HG03469 (cell line): ENCODE data around the gene HSD17B3.
"Not testable (repeated sequence)": the region's sequence is repeated elsewhere in the genome, so short reads cannot be mapped to it uniquely, and the experiment has no call there.

Experiments used
- ATAC-seq: cut with Tn5 transposase; IDR thresholded peaks from one replicate; pipeline ENCODE4 v1.9.1; 2021; ENCODE audit warnings: mild to moderate bottlenecking, moderate library complexity, moderate number of reproducible peaks; ENCODE audit not compliant: unreplicated experiment

HSD17B3 gene

GRCh38 chr9:96241391-96241809 is 60.6 kb downstream of the HSD17B3 start:
- ATAC-seq = no peak

- ATAC-seq = no peak
Observed at GRCh38 chr9:96236854-96237550, 65.0 kb downstream of the HSD17B3 start.

- not testable (repeated sequence) for ATAC-seq
Observed at GRCh38 chr9:96236337-96236736, 65.6 kb downstream of the HSD17B3 start.

GRCh38 chr9:96232539-96233241 is 69.3 kb downstream of the HSD17B3 start:
- ATAC-seq = no peak

GRCh38 chr9:96232164-96232538 is 69.8 kb downstream of the HSD17B3 start:
- ATAC-seq = no peak

GRCh38 chr9:96230002-96230401 is 72.0 kb downstream of the HSD17B3 start:
- no peak for ATAC-seq

- ATAC-seq = no peak
Observed at GRCh38 chr9:96222132-96222531, 79.8 kb downstream of the HSD17B3 start.

GRCh38 chr9:96219900-96220257 is 82.1 kb downstream of the HSD17B3 start:
- no peak for ATAC-seq

GRCh38 chr9:96219026-96219899 is 82.7 kb downstream of the HSD17B3 start:
- no peak for ATAC-seq

- ATAC-seq = no peak
Observed at GRCh38 chr9:96217754-96218693, 84.0 kb downstream of the HSD17B3 start.

- no peak for ATAC-seq
Observed at GRCh38 chr9:96217294-96217707, 84.7 kb downstream of the HSD17B3 start.

- no peak for ATAC-seq
Observed at GRCh38 chr9:96216583-96216982, 85.4 kb downstream of the HSD17B3 start.

- ATAC-seq = no peak
Observed at GRCh38 chr9:96215841-96216240, 86.1 kb downstream of the HSD17B3 start.

- no peak for ATAC-seq
Observed at GRCh38 chr9:96214635-96215034, 87.3 kb downstream of the HSD17B3 start.

- ATAC-seq = no peak
Observed at GRCh38 chr9:96209407-96210271, 92.3 kb downstream of the HSD17B3 start.

- no peak for ATAC-seq
Observed at GRCh38 chr9:96206156-96206751, 95.7 kb downstream of the HSD17B3 start.

GRCh38 chr9:96204853-96205252 is 97.1 kb downstream of the HSD17B3 start:
- ATAC-seq = no peak

- ATAC-seq = no peak
Observed at GRCh38 chr9:96203867-96204501, 98.0 kb downstream of the HSD17B3 start.
